Activated T-cell treated with anti-CD3 and anti-CD28 coated beads, Interleukin-2, amount 50 U/mL, for 48 hours (primary cell): ENCODE data around the gene LRBA.

Experiments used
- DNase-seq, 2 experiments: peaks; one replicate each; pipeline ENCODE4 v3.0.0-alpha.2; 2020

Gene LRBA

DNA sequence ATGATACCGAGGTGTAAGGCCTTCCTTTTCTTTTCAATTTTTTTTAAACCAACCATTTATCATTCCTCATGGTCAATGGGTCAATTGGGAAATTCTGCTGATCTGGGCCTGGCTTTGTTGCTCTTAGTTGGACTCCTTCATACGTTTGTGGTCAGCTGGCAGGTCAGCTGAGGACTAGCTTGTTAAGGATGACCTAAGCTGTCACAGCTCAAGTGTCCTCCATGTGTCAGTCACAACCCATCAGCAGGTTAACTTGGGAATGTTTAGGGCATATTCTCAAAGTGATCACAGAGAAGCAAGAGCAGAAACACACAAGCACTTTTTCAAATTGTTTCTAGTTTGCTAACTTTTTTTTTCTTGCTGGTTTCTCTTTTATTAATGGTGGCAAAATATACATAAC, 550.6 kb downstream of the LRBA start:
- no peak for DNase-seq

DNA sequence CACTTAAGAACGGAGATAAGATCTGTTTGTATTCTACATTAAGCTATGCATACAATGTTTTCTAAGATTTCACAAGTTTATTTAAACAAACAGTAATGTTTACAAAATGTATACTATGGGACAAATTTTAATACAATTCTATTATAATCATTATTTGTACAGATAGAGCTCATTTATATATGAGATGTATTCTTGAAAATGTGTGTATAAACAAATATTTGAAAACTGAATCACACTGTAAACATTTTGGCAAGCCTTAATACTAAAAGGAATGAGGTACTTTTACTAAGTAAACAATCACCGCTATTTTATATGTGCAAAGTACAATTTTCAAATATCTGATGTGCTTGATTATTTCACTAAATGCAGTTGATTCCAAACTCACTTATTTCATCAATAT, 552.3 kb downstream of the LRBA start:
- DNase-seq = no peak

DNA sequence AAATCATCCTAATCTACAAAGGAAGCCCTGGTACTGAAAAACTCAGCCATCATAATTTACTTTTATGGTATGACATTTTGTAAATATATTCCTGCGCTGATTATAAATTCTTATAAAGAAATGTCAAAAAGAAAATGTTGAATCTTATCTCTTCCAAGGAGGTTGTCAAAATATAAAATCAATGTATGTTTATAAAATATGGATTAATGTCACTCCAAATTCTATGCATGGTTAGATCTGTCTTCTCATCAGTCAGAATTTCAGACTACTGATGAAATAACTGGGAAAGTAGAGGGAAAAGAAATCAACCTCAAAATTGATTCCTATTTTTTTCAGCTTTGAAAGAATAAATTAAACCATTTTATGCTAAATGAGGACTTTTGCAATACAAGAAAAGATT, 553.1 kb downstream of the LRBA start:
- DNase-seq = no peak

DNA sequence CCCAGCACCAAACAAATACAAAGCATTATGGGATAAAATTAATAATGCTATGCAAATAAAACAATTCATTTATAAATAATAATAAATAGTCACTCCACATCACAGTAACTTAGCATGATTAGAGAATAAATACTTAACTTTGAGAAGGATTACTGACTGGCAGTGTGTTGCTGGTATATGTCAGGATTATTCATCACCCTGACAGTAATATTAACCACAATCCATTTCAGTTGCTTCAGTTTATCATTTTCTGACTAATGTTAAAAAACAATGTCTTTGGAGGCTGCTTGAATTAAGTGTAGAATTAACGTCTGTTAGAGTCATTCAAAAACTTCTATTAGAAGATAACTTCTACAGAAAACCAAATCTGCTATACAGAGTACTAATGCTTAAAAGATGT, 557.3 kb downstream of the LRBA start:
- DNase-seq = no peak

DNA sequence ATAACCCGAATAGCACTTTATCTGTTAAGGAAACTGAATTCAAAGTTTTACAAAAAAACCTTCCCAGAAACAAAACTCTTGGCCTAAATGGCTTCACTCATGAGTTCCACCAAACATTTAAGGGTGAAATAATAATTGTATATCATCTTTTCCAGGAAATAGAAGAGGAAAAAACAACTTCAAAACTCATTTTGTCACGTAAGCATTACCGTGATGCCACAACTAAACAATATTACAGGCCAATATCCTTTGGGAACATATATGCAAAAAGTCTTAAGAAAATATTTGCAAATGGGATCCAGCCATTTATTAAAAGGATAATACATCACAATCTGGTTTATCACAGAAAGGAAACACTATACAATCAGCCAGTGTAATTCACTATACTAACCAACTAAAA, 563.2 kb downstream of the LRBA start:
- DNase-seq = no peak

DNA sequence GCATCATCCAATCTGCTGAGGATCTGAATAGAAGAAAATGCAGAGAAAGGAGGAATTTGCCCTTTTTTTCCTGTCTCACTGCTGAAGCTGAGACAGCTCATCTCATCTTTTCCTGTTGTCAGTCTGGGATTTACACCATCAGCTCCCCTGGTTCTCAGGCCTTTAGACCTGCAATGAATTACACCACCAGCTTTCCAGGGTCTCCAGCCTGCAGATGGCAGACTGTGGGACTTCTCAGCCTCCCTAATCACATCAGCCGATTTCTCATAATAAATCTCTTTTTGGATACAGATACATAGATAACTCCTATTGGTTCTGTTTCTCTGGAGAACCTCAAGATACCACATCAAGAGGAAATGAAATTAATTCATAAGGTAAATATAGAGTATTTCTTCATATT, 567.7 kb downstream of the LRBA start:
- DNase-seq = no peak

DNA sequence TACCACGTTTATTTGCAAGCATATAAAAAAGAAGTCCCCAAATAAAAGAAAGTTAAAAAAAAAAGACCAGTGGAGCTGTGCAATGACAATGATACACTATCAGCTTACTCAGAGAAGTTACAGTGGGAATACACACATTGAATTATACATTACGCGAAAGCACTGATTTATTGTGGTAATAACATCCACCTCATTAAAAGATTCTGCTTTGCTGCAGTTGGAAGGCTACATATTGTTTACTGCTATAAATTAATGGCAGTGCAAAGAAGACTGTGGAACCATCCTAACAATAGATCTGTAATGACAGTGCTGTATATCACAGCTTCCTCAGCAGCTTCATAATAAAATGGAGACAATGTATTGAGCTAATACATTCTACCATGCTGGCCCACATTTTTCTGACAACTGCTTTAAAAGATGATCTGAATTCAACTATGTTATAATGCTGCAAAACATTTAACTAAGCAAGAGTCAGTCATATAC, 575.6 kb downstream of the LRBA start:
- DNase-seq = no peak

DNA sequence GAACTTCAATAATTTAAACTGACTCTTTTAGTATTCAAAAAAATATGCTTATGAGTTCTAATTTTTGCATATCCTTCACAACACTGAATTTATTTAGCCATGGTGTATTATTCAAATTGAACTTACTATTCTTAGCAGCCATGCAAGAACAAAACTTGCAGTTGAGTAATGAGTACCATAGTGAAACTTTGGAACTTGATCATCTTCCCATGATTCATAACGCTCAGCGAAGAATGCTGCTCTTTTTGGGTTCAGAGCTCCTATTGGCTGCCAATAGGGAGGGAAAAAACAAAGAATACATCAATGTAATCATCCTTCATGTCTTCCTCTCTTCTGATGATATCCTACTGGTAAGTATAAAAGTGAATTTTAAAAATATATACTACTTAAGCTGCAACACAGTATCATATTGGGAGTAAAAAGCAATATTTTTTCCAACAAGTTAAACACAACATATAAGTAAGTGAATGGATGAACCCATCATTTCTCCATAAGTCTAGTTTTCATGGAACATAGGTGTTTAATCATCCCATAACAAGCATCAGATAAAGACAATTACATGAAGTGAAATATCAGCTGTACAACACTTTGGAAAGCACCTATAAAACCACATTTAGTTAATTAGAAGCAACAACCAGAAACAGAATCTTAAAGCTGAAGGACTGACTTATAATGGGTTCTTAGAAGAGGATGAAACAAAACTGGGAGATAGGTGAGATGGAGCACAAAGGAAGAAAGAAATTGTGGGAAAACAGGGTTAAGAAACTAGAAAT, 578.3 kb downstream of the LRBA start:
- no peak for DNase-seq

DNA sequence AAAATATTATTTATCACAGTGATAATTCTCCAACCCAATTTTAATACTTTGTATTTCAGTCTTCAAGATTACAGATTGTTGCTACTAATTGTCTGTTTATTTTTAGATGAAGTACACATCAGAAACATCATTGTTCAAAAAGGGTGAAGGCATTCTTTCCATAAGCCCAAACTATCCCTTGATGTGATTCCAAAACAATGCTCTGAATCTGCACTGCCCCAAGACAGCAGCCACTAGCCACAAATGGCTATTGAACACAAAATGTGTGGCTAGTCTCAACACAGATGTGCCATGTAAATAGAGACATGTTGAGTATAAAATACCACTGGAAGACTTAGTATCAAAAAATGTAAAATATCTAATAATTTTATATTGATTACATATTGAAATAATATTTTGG, 583.9 kb downstream of the LRBA start:
- no peak for DNase-seq

DNA sequence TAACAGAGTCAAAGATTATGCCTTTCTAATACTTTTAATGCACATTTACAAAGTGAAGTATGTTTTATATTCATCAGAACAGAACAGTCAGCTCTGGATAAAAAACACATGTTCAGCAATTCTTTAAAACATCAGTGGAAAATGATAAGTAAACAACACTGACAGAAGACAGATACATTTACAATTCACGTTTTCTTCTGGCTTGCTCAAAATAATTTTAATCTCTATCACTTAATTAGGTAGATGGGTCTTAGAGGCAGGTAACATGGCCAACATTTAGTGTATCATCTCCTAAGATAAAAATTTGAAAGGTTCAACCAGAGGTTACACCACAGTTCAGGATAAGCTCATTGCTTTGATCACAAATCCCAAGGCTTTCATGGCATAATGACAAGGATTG, 589.9 kb downstream of the LRBA start:
- no peak for DNase-seq

DNA sequence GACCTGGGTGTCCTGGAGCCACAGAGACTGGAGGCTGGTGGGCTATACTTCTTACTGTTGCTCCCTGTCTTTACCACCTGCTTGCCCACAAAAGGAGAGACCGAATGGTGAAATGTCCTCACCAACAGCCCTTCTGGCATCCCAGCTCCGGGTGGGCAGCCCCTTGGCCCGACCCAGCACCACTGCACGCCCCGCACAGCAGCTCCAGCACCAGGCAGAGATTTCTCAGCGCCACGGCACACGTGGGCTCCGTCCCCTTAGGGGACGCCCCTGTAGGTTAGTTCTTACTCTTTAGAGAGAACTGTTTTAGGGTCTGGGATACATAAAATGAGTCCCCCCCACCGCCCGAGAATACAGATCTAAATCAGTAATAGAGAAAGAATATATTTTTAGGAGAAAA, 591.6 kb downstream of the LRBA start:
- DNase-seq = no peak

DNA sequence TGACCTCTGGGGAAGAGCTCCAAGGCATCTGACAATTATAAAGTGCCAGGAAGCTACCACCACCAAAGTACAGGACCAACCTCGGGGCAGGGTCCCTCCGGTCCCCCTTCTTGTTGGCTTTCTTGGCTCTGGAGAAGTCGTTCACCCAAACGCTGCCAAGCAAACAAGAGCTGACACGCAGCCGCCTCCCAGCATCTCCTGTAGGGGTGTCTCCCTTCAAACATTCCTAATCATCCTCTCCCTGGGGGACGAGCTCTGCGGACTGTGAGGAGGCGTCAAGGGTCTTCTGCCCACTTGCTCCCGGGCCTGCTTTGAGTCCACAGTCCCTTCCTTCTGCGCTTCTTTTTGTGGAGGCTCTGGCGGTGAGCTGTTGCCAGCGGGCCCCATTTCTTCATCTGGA, 592.0 kb downstream of the LRBA start:
- DNase-seq = no peak

DNA sequence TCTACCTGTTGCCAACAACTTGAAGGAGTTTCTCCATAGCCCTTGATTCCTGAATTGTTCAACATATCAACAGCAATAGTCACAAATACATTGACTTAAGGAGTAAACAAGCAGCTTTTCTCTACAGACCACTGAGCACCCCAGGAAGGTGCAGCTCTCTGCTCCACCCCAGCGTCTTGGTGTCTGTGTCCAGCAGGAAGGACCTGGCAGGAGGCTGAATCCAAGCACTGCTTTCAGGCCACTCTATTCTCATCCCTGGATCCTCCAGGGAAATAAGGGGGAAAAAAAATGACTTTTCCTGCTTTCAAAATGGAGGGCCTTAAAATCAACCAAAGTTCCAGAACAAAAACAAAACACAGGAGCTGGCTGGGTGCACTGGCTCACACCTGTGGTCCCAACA, 593.5 kb downstream of the LRBA start:
- DNase-seq = no peak

DNA sequence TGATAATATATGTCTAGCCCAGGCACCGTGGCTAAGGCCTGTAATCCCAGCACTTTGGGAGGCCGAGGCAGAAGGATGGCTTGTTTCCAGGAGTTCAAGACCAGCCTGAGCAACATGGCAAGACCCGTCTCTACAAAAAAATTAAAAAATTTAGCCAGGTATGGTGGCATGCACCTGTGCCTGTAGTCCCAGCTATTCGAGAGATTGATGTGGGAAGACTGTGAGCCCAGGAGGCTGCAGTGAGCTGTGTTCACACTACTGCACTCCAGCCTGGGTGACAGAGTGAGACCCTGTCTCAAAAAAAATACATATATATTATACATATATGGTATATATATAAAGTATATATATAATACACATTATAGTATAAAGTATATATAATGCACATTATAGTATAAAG, 595.1 kb downstream of the LRBA start:
- no peak for DNase-seq

DNA sequence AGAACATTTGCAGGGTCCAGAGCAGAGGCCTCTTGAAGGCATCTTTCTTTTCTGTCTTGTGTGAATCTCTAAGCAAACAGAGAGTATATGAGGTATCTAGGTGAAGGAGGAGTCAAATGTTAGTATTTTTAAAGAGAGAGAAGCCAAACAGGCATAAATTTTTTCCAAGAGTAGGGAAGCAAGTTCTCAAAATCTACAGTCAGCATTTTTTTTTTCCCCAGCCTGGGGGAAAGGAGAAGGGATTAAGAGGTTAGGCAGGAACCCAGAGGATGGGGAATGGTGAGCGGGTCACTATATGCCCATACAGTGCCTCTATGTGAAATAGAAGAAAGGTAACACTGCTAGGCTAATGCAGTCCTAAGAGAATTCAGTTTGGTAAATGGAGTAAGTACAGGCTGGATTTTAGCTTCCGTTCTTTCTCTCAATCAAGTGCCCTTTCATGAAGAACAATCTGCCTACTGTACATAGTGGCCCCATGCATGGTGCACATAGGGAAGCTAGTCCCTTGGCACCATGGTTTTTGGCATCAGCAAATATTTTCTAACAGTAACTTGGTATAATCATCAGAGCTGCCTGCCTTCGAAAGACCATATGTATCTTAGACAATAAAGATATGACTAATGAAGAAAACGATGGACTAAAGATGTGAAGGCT, 596.2 kb downstream of the LRBA start:
- DNase-seq = no peak

DNA sequence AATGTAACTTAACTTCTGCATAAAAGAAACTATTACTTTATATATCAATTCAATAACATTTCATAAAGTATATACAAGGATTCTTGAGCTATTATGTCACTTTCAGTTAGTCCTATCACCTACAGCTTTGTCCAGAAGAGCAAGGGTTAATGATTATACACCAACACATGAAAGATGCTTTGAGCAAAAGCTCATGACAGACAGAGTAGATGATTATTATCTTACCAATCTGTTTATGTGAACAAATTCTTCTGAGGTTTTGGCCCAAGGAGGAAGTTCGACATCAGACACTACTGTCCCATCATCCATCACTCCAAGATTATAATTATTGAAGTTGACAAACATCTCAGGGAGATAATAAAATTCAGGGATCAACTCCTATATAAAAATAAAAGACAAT, 599.9 kb downstream of the LRBA start:
- DNase-seq = no peak

DNA sequence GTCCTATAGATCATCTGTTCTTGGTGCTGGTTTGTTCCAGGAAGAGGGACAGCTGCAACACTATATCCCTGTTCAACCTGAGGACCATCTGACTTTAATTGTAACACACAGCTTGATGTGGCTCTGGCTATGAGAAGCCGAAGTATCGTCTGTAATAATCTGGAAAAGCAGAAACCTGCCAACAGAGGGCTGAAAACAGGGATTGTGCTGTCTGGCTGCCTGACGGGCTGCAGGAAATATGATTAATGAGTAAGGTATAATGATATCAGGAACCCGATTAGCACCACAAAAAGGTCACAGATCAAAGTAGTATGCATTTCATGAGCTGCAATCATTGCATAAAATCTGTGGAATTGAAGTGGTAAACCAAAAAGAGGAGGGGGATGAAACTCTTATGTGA, 603.6 kb downstream of the LRBA start:
- no peak for DNase-seq

DNA sequence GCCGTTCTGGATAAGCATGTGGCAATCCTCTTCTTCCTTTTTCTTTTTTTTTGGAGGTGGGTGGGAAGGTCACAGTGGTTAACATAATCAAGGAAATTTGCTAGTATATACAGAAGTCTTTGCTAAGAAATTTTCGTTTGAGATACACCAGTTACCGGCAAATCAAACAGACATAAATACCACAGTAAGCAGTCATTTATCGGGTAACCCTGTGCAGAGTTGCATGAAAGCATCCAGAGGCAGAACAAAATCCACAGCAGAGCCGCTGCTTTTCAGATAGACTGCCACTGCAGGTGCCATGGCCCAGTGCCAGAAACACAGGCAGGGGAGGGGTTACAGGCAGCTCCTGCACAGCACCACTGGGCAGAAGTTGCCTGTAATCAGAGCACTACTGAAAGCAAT, 612.2 kb downstream of the LRBA start:
- DNase-seq = peak in 1 of 2 experiments; percentile 37

DNA sequence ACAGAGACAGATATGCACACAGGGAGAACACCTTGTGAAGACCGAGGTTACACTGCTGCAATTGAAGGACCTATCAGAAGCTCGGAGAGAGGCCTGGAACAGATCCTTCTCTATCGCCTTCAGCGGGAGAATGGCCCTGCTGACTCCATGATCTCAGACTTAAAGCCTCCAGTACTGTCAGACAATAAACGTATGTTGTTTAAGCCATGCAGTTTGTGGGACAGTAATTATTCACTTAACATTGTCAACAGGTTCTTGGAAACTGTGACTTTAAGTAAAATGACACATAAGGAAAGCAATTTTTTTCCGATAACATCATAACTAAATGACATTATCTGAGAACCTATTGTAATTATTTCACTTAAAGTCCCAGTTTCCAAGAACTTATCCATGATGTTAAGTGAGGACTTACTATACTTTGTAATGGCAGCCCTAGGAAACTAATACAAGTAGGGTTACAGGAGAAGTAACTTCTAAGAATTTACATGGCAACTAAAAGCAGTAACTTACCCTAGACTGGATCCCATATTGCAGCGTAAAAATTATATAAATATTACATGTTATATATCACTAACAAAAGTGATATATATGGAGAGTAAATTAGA, 613.9 kb downstream of the LRBA start:
- DNase-seq = no peak

DNA sequence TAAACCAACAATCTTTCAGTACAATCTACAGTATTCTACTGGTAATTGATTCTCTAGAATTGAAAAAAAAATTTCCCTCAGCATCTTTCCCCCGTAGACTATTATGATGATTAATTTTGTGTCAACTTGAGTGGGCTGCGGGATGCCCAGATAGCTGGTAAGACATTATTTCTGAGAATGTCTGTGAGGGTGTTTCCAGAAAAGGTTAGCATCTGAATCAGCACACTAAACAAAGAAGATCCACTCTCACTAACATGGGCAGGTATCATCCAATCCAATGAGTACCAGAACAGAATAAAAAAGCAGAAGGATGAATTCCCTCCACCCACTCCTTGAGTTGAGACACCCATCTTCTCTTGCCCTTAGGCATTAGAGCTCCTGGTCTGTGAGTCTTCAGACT, 619.2 kb downstream of the LRBA start:
- peak; percentile 34 to 35 for DNase-seq

DNA sequence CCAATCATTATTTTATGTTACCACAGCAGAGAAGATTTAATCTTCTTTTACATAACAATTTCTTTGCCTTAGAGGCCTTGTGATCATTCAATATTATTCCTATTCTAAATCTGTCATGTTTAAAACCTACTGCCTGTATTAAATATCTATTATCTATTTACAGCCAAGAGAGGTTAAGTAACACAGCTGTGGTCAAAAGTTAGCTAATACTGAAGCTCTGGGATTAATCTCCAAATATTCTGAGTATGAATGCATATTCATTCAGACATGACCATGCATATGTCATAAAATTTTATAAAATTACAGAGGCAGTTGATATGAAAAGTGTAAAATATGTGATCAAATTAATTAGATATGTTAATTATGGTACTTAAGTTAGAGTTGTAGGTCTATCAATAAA, 621.0 kb downstream of the LRBA start:
- DNase-seq = no peak

DNA sequence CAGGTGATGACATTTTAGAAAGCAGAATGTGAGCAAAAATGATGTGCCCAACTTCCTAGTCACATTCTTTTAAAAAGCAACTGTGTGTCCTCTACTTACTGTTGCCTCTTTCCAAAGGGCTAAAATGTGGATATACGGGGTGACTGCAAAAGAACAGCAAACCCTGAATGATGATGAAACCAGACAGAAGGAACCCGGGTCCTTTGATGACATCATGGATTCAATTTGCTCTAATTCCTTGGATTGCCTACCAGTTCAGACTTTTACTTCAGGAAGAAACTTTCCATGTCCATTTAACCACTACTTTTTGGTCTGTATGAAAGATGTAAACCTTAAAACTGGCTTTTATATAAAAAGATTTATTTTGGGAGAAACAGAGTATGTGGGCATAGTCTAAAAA, 624.0 kb downstream of the LRBA start:
- no peak for DNase-seq

DNA sequence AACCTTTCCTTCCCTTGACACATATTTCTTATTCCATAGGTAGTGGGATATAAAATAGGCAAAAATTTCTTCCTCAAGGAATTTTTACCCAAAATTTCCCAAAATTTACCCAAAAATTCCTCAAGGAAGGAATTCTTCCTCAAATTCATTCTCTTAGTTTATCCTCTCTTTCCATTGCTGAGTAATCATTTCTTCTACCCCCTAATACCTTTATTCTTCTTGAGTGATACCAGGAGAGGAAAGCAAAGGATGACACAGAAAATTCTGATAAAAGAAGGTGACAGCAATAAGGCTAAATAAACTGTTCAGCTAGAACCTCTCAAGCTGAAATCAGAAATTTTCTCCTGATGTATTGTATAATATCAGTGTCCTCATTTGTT, 624.6 kb downstream of the LRBA start:
- DNase-seq = no peak

DNA sequence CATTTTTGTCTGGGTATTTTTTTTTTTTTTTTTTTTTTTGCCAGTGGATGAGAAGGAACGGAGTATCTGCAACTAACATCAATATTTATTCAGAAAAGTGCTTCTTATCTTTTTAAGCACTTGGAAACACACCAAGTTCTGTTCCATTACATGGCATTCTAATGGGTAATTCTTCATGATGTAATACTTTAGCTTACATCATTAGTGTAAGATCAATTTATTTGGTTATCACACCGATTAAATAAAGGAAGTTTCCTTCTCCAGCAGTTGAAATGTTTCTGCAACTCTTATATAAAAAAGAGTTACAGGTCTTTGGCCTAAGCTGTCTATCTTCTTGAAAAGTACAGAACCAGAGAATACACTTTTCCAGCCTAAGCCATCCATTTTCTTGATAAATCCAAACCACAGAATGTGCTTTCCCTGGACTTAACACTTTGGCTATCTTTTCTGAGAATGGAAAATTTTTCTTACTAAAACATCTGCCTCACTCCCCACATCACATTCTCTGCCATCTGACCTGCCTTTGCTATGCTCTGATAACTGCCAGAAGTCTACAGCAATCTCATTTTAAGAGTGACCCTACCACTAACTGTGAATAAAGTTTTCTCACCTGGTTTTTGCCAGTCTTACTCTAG, 625.1 kb downstream of the LRBA start:
- DNase-seq = no peak
